CD14-positive monocyte (primary cell): Measurements from ENCODE around the gene AKT1S1. TPM values are rescaled to one million over a fixed set of nuclear protein-coding genes. Genes with fewer than 3 reads are reported as not detected.
A peak's percentile ranks its signal among the peaks of the same experiment; 100 is the strongest.

ENCODE experiments used
- DNase-seq, 3 donors: peaks; one replicate each; pipeline ENCODE4 v3.0.0-alpha.2; 2011 to 2022
- H2AFZ ChIP-seq: 2 replicates; pipeline ENCODE4 v1.6.0; 2012; ENCODE audit warnings: mild to moderate bottlenecking, low read depth, low read length, inconsistent platforms; ENCODE audit not compliant: insufficient read depth, poor library complexity, severe bottlenecking
- H3K27ac ChIP-seq, 2 donors: 1 replicate in 1 of 2; 2 replicates in 1 of 2; pipeline ENCODE4 v1.5.1; 2012 to 2013; ENCODE audit warnings: low read length in 2 of 2, control low read depth in 1 of 2, inconsistent platforms in 1 of 2, low read depth in 1 of 2, mild to moderate bottlenecking in 1 of 2
- H3K27me3 ChIP-seq, 2 donors: one replicate each; pipeline versions ENCODE4 v1.6.0 to v1.6.1; 2011 to 2013; ENCODE audit warnings: low read length in 2 of 2; ENCODE audit not compliant: control insufficient read depth in 2 of 2, insufficient read depth in 2 of 2
- H3K36me3 ChIP-seq, 2 donors: replicated peaks in 1 of 2; 1 replicate in 1 of 2; 2 replicates in 1 of 2; pipeline versions ENCODE4 v1.5.1 to v1.6.1; 2012 to 2013; ENCODE audit warnings: low read length in 2 of 2, control low read depth in 1 of 2, inconsistent platforms in 1 of 2, mild to moderate bottlenecking in 1 of 2; ENCODE audit not compliant: insufficient read depth in 2 of 2, control insufficient read depth in 1 of 2
- H3K4me1 ChIP-seq, 2 donors: 1 replicate in 1 of 2; 2 replicates in 1 of 2; pipeline versions ENCODE4 v1.5.1 to v1.6.1; 2012 to 2013; ENCODE audit warnings: low read length in 2 of 2, control low read depth in 1 of 2, inconsistent platforms in 1 of 2, mild to moderate bottlenecking in 1 of 2, moderate library complexity in 1 of 2; ENCODE audit not compliant: insufficient read depth in 2 of 2, control insufficient read depth in 1 of 2
- H3K4me2 ChIP-seq: replicated peaks from 2 replicates; pipeline ENCODE3; 2012; ENCODE audit warnings: low read length, moderate library complexity, mild to moderate bottlenecking; ENCODE audit not compliant: poor library complexity, severe bottlenecking; ENCODE audit errors: extremely low read depth
- H3K4me3 ChIP-seq, 3 experiments: fragments of 200-600 bp in 1 of 3; sonication (generic) in 1 of 3; replicated peaks in 1 of 3; 1 replicate in 2 of 3; 2 replicates in 1 of 3; pipeline ENCODE4 v1.5.1; 2011 to 2013; ENCODE audit warnings: low read length in 3 of 3, mild to moderate bottlenecking in 3 of 3, control low read depth in 2 of 3, low read depth in 2 of 3, inconsistent platforms in 1 of 3, moderate library complexity in 1 of 3
- H3K79me2 ChIP-seq: 2 replicates; pipeline ENCODE4 v1.6.0; 2012; ENCODE audit warnings: mild to moderate bottlenecking, control low read depth, inconsistent platforms, low read length, moderate library complexity; ENCODE audit not compliant: insufficient read depth
- H3K9ac ChIP-seq: 2 replicates; pipeline ENCODE4 v1.6.0; 2017; ENCODE audit warnings: low read length, mild to moderate bottlenecking; ENCODE audit not compliant: insufficient read depth, poor library complexity, severe bottlenecking
- H3K9me3 ChIP-seq, 2 donors: replicated peaks in 1 of 2; 1 replicate in 1 of 2; 2 replicates in 1 of 2; pipeline versions ENCODE4 v1.5.1 to v1.6.1; 2012 to 2013; ENCODE audit warnings: low read length in 2 of 2, control low read depth in 1 of 2; ENCODE audit not compliant: control insufficient read depth in 1 of 2, insufficient read depth in 1 of 2
- H4K20me1 ChIP-seq: 2 replicates; pipeline ENCODE4 v1.6.0; 2012; ENCODE audit warnings: mild to moderate bottlenecking, low read length, control low read depth, moderate library complexity; ENCODE audit not compliant: insufficient read depth
- H3K27ac Mint-ChIP-seq, 7 donors: one replicate each; pipeline ENCODE4 v1.8.0; 2020; ENCODE audit warnings: mild to moderate bottlenecking in 7 of 7, mixed read lengths in 7 of 7, moderate library complexity in 6 of 7, inconsistent platforms in 2 of 7
- H3K27me3 Mint-ChIP-seq, 3 donors: one replicate each; pipeline ENCODE4 v1.8.0; 2021 to 2022; ENCODE audit warnings: low read depth in 3 of 3, mild to moderate bottlenecking in 3 of 3, mixed read lengths in 3 of 3, moderate library complexity in 3 of 3, inconsistent platforms in 1 of 3
- H3K36me3 Mint-ChIP-seq, 2 donors: one replicate each; pipeline ENCODE4 v1.8.0; 2020; ENCODE audit warnings: mixed read lengths in 2 of 2, inconsistent platforms in 1 of 2, mild to moderate bottlenecking in 1 of 2
- H3K4me1 Mint-ChIP-seq: one replicate; pipeline ENCODE4 v1.8.0; 2020; ENCODE audit warnings: mild to moderate bottlenecking, mixed read lengths
- H3K4me3 Mint-ChIP-seq, 2 donors: one replicate each; pipeline ENCODE4 v1.8.0; 2020; ENCODE audit warnings: mild to moderate bottlenecking in 2 of 2, mixed read lengths in 2 of 2, moderate library complexity in 1 of 2
- H3K9me3 Mint-ChIP-seq, 7 donors: one replicate each; pipeline ENCODE4 v1.8.0; 2020 to 2022; ENCODE audit warnings: mixed read lengths in 7 of 7, mild to moderate bottlenecking in 6 of 7, moderate library complexity in 6 of 7, inconsistent platforms in 2 of 7
- WGBS: methylation state at CpG from one replicate; pipeline ENCODE4 v1.1.5; 2013; ENCODE audit warnings: missing lambda C conversion rate; ENCODE audit not compliant: insufficient coverage; 5-methylcytosine and 5-hydroxymethylcytosine counted together
- intact Hi-C, 2 donors: fragments of 100-400 bp; cut with micrococcal nuclease; formaldehyde crosslinking; loops; one replicate each; pipeline versions ENCODE4 v1.15.0 to v1.15.1; 2023
- polyA plus RNA-seq, 3 donors: library from polyadenylated mRNA; depleted of rRNA in 1 of 3; unstranded in 2 of 3; stranded (reverse) in 1 of 3; fragments of 300-500 nt in 2 of 3; fragments of >200 nt in 1 of 3; fragmentation: Illumina TruSeq in 2 of 3; gene quantifications; 1 replicate in 2 of 3; 2 replicates in 1 of 3; pipeline ENCODE4 v1.2.3, GENCODE V29; 2012 to 2021
- TF ChIP-seq, protein P1 (sequence below): fragments of 200-600 bp; IDR thresholded peaks from one replicate; pipeline ENCODE4 v1.8.0; 2022; ENCODE audit warnings: antibody characterized with exemption, mild to moderate bottlenecking

AKT1S1 gene
- polyA plus RNA-seq, 3 donors: 5.4 to 18.2 (median 6.6) TPM

DNA sequence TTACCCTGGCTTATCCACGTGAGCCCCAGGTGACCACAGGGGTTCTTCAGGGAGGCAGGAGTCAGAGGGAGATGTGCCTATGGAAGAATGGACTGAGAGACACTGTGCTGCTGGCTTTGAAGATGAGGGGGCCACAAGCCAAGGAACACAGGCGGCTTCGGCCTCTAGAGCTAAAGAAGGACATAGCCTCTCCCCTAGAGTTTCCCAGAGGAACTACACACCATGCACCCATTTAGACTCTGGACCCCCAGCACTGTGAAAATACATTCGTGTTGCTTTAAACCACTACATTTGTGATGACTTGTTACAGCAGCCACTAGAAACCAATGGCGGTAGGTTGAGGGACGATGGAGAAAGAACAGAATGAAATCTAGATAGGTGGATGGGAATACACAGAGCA, 38.1 kb upstream of the AKT1S1 start:
- Mint-ChIP-seq H3K36me3 (peaks cover 44 to 70% of the 10 kb centered on the region in 2 donors), H3K4me1 (peaks cover 65% of the 10 kb centered on the region), H3K4me3 (no peak overlapping the region), H3K27ac (peak overlapping the region in 6 of 7 donors; percentile 20 to 96 (median 40)), H3K27me3 (peaks cover 0 to 4% (median 2%) of the 10 kb centered on the region in 3 donors), H3K9me3 (no peaks in the 10 kb centered on the region)
- peaks cover 40% of the 10 kb centered on the region for H4K20me1 ChIP-seq
- H2AFZ ChIP-seq: no peak overlapping the region
- H3K4me2 ChIP-seq: no peak overlapping the region
- TF ChIP-seq, protein P1, sequence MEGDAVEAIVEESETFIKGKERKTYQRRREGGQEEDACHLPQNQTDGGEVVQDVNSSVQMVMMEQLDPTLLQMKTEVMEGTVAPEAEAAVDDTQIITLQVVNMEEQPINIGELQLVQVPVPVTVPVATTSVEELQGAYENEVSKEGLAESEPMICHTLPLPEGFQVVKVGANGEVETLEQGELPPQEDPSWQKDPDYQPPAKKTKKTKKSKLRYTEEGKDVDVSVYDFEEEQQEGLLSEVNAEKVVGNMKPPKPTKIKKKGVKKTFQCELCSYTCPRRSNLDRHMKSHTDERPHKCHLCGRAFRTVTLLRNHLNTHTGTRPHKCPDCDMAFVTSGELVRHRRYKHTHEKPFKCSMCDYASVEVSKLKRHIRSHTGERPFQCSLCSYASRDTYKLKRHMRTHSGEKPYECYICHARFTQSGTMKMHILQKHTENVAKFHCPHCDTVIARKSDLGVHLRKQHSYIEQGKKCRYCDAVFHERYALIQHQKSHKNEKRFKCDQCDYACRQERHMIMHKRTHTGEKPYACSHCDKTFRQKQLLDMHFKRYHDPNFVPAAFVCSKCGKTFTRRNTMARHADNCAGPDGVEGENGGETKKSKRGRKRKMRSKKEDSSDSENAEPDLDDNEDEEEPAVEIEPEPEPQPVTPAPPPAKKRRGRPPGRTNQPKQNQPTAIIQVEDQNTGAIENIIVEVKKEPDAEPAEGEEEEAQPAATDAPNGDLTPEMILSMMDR: peak; percentile 28
- no peak overlapping the region for H3K9ac ChIP-seq
- intact Hi-C loops: no loop called here
- no peak overlapping the region for H3K4me3 ChIP-seq
- H3K4me1 ChIP-seq: peaks cover 53 to 66% of the 10 kb centered on the region in 2 donors
- 100% methylated on average over 5 of the region's 6 CpGs for WGBS
- peak overlapping the region in 1 of 2 donors; percentile 56 for H3K27ac ChIP-seq
- peaks cover 68% of the 10 kb centered on the region for H3K79me2 ChIP-seq
- no peaks in the 10 kb centered on the region for H3K9me3 ChIP-seq
- no peaks in the 10 kb centered on the region for H3K27me3 ChIP-seq
- DNase-seq: no peak
- peaks cover 30 to 54% of the 10 kb centered on the region in 2 donors for H3K36me3 ChIP-seq

DNA sequence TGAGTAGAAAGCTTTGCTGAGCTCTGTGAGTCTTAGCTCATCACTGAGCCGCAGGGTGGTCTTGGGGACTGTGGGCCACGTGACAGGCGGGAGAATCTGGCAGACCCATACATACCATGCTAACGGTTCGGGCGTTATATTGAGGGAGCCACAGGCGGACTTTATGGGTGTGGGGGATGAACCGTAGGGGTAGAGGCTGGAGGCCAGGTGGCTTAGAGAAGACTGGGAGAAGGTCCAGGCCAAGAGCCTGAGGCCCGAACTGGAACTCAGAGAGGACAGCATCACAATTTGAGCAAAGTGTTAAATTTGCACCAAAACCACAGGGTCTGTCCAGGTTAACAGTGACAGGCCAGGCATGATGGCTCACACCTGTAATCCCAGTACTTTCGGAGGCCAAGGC, 36.6 kb upstream of the AKT1S1 start:
- no peaks in the 10 kb centered on the region for H3K9me3 Mint-ChIP-seq
- Histone ChIP-seq H2AFZ (no peak overlapping the region), H3K36me3 (peaks cover 41 to 62% of the 10 kb centered on the region in 2 donors), H3K27ac (peak overlapping the region in 1 of 2 donors; percentile 94), H3K79me2 (peaks cover 70% of the 10 kb centered on the region), H3K4me2 (no peak overlapping the region), H4K20me1 (peaks cover 25% of the 10 kb centered on the region), H3K9me3 (no peaks in the 10 kb centered on the region), H3K27me3 (no peaks in the 10 kb centered on the region), H3K4me1 (peaks cover 61 to 64% of the 10 kb centered on the region in 2 donors), H3K4me3 (no peak overlapping the region), H3K9ac (no peak overlapping the region)
- intact Hi-C loops: no loop called here
- peaks cover 0 to 4% (median 2%) of the 10 kb centered on the region in 3 donors for H3K27me3 Mint-ChIP-seq
- H3K4me1 Mint-ChIP-seq: peaks cover 65% of the 10 kb centered on the region
- peaks cover 46 to 71% of the 10 kb centered on the region in 2 donors for H3K36me3 Mint-ChIP-seq
- TF ChIP-seq, protein P1: no peak
- peak overlapping the region in 6 of 7 donors; percentile 27 to 97 (median 76) for H3K27ac Mint-ChIP-seq
- no peak overlapping the region for H3K4me3 Mint-ChIP-seq
- 97% methylated on average over 7 of the region's 10 CpGs for WGBS
- DNase-seq: no peak
